ENCODE measurements around the gene SAG.

Gene SAG

GRCh38 chr2:233349005-233349998 lies 41.7 kb downstream of the SAG start:
- TF ChIP-seq, protein P1, sequence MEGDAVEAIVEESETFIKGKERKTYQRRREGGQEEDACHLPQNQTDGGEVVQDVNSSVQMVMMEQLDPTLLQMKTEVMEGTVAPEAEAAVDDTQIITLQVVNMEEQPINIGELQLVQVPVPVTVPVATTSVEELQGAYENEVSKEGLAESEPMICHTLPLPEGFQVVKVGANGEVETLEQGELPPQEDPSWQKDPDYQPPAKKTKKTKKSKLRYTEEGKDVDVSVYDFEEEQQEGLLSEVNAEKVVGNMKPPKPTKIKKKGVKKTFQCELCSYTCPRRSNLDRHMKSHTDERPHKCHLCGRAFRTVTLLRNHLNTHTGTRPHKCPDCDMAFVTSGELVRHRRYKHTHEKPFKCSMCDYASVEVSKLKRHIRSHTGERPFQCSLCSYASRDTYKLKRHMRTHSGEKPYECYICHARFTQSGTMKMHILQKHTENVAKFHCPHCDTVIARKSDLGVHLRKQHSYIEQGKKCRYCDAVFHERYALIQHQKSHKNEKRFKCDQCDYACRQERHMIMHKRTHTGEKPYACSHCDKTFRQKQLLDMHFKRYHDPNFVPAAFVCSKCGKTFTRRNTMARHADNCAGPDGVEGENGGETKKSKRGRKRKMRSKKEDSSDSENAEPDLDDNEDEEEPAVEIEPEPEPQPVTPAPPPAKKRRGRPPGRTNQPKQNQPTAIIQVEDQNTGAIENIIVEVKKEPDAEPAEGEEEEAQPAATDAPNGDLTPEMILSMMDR (IDR thresholded peaks at IDR 0.05; ENCODE audit: unreplicated experiment in 3 of 3): no peak
- Mint-ChIP-seq H3K9me3 (no peaks in the 10 kb centered on the region), H3K4me1 (peaks cover 47% of the 10 kb centered on the region), H3K4me3 (peak overlapping the region; percentile 17 to 58 (median 51)), H3K27ac (peak overlapping the region; percentile 43 to 89 (median 72)), H3K27me3 (ENCODE audit: low read depth) (peaks cover 15% of the 10 kb centered on the region), H3K36me3 (ENCODE audit: low read depth) (no peaks in the 10 kb centered on the region)

DNA sequence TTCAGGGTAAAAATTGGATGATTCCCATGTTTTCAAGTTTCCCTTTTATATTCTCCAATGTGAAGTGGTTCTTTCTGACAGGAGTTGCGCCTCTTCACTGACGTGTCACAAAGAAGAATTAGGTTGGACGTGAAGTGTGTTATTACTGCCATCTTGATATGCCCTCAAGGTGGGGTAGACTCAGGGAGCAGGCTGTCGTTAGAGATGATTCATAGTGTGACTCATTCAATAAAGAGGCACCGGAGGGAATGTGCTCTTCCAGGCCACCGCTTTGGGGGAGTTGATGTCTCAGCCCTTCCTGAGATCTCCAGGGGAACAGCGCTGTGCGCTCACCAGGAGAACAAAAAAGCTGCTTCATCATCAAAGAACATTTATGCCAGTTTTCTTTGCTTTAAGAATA lies 43.1 kb downstream of the SAG start:
- Mint-ChIP-seq H3K27ac (peak overlapping the region; percentile 15 to 58 (median 22)), H3K4me3 (peak overlapping the region in 2 of 3 experiments; percentile 14 to 74), H3K9me3 (no peaks in the 10 kb centered on the region), H3K4me1 (peaks cover 53% of the 10 kb centered on the region), H3K27me3 (ENCODE audit: low read depth) (peaks cover 15% of the 10 kb centered on the region), H3K36me3 (ENCODE audit: low read depth) (no peaks in the 10 kb centered on the region)
- TF ChIP-seq, protein P1 (IDR thresholded peaks at IDR 0.05; ENCODE audit: unreplicated experiment in 3 of 3): no peak

GRCh38 chr2:233351423-233351822 lies 43.8 kb downstream of the SAG start:
- Mint-ChIP-seq H3K9me3 (no peaks in the 10 kb centered on the region), H3K27me3 (ENCODE audit: low read depth) (peaks cover 15% of the 10 kb centered on the region), H3K4me1 (peaks cover 60% of the 10 kb centered on the region), H3K4me3 (no peak overlapping the region), H3K36me3 (ENCODE audit: low read depth) (no peaks in the 10 kb centered on the region), H3K27ac (no peak overlapping the region)
- TF ChIP-seq, protein P1 (IDR thresholded peaks at IDR 0.05; ENCODE audit: unreplicated experiment in 3 of 3): no peak

DNA sequence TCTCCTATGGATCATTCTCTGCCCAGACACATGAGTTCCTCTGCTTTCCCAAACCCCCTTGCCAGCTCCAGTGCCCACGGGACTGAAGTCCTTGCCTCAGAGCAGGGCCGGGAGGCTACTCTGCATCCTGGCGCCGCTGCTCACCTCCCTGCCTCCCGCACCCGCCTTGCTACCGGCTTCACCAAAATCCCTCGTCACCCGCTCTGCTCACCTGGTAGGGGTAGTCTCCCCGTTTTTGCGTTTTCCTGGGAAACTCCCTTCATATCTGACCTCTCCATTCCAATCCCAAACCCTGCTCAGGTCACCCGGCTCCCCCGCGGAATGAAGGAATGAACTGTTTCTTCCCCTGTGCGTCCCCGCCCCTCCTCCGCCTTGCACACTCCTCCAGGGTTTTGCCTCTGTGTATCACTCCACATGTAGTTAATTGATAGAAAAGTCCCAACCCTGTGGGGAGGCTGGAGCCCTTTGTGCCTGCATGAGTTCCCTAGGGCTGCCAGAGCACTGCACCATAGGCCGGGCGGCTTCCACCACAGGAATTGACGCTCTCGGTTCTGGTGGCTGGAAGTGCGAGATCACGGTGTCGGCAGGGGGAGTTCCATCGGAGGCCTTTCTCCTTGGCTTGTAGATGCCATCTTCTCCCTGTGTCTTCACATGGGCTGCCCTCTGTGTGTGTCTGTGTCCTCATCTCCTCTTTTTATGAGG lies 44.7 kb downstream of the SAG start:
- Mint-ChIP-seq H3K4me3 (peak overlapping the region; percentile 58 to 86 (median 59)), H3K9me3 (no peaks in the 10 kb centered on the region), H3K27me3 (ENCODE audit: low read depth) (peaks cover 15% of the 10 kb centered on the region), H3K4me1 (peaks cover 69% of the 10 kb centered on the region), H3K27ac (peak overlapping the region in 1 of 3 experiments; percentile 50), H3K36me3 (ENCODE audit: low read depth) (no peaks in the 10 kb centered on the region)
- TF ChIP-seq, protein P1 (IDR thresholded peaks at IDR 0.05; ENCODE audit: unreplicated experiment in 3 of 3): no peak

GRCh38 chr2:233353101-233353768 lies 45.6 kb downstream of the SAG start:
- TF ChIP-seq, protein P1 (IDR thresholded peaks at IDR 0.05; ENCODE audit: unreplicated experiment in 3 of 3): no peak
- Mint-ChIP-seq H3K4me3 (peak overlapping the region; percentile 86 to 92 (median 92)), H3K36me3 (ENCODE audit: low read depth) (no peaks in the 10 kb centered on the region), H3K27ac (peak overlapping the region; percentile 47 to 84 (median 72)), H3K27me3 (ENCODE audit: low read depth) (peaks cover 13% of the 10 kb centered on the region), H3K9me3 (no peaks in the 10 kb centered on the region), H3K4me1 (peaks cover 61% of the 10 kb centered on the region)

All from nephron (organoid).